Fibroblast of skin of right biceps (primary cell): ENCODE measurements around the gene ZMYM4.
"Not testable (repeated sequence)": the region's sequence is repeated elsewhere in the genome, so short reads cannot be mapped to it uniquely, and the experiment has no call there.

Source experiments
- DNase-seq: peaks from one replicate; pipeline ENCODE4 v3.0.0-alpha.2; 2013

ZMYM4 gene

DNA sequence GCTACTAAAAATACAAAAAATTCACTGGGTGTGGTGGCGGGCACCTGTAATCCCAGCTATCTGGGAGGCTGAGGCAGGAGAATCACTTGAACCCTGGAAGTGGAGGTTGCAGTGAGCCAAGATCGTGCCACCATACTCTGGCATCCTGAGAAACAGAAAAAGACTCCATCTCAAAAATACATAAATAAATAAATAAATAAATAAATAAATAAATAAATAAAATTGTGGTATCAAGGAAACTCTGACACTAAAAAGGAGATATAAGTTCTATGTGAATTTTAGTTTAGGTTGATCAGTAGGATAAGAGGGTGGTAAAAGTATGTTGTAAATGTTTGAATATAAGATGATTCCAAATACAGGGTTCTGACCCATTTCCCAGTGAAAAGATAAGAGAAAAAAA lies 63.1 kb downstream of the ZMYM4 start:
- not testable (repeated sequence) for DNase-seq

GRCh38 chr1:35334485-35334884 lies 66.0 kb downstream of the ZMYM4 start:
- DNase-seq = no peak

GRCh38 chr1:35340519-35340918 lies 72.0 kb downstream of the ZMYM4 start:
- no peak for DNase-seq

DNA sequence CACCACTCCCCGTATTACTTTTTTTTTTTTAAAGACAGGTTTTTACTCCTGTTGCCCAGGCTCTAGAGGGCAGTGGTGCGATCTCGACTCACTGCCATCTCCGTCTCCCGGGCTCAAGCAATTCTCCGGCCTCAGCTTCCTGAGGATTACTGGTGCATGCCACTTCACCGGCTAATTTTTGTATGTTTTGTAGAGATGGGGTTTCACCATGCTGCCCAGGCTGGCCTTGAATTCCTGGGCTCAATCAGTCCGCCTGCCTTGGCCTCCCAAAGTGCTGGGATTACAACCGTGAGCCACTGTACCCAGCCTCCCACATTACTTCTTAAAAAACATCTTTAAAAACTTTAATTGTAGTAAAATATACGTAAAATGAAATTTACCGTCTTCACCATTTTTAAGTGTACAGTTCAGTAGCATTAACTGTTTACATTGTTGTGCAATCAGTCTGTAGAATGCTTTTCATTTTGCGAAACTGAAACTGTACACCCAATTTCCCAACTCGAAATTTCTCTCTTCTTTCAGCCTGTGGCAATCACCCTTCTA lies 77.0 kb downstream of the ZMYM4 start:
- no peak for DNase-seq

- no peak for DNase-seq
Observed at GRCh38 chr1:35350872-35351271, 82.4 kb downstream of the ZMYM4 start.

- no peak for DNase-seq
Observed at GRCh38 chr1:35359995-35360394, 91.5 kb downstream of the ZMYM4 start.

DNA sequence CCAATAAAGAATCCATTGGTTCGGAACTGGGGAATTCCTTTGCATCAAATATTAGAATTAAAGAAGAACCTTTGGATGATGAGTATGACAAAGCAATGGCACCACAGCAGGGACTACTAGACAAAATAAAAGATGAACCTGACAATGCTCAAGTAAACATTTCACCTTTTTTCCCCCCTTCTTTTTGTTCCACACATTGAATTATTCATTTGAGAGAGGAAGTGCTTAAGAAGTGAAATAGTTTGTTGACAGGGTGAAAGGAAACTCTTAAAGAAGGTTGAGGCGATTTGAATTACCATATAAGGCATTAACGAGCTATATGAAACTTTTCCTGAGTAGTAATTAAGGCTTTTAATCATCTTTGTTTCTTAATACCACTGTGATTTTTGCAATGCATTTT lies 93.1 kb downstream of the ZMYM4 start:
- no peak for DNase-seq

GRCh38 chr1:35364741-35365140 lies 96.2 kb downstream of the ZMYM4 start:
- DNase-seq = no peak

DNA sequence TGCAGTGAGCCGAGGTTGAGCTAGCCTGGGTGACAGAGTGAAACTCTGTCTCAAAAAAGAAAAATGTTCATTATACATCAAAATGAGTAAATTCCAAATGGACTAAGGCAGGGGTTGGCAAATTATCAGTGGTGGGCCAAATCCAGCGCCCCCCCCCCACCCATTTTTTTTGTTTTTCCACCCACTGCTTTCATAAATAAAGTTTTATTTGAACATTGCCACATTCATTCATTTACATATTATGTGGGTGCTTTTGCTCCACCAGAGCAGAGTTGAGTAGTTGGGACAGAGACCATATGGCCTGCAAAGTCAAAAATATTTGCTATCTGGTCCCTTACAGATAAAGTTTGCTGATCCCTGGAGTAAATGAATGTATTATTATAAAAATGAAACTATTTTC lies 99.4 kb downstream of the ZMYM4 start:
- DNase-seq = no peak

- DNase-seq = peak; percentile 70
Observed at GRCh38 chr1:35369922-35370671, 101.6 kb downstream of the ZMYM4 start.

- DNase-seq = no peak
Observed at GRCh38 chr1:35371506-35371905, 103.0 kb downstream of the ZMYM4 start.

DNA sequence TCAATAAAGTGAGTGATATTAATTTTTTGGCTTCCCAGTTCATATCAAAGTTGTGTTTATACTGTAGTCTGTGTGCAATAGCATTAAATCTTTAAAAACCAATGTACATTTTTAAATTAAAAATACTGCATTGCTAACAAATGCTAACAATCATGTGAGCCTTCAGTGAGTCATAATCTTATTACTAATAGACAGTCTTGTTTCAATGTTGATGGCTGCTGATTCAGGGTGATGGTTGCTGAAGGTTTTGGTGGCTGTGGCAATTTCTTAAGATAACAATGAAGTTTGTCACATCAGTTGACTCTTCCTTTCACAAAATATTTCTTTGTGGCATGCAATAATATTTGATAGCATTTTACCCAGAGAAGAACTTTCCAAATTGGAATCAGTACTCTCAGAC lies 109.0 kb downstream of the ZMYM4 start:
- DNase-seq = peak; percentile 54

- no peak for DNase-seq
Observed at GRCh38 chr1:35379317-35380000, 111.0 kb downstream of the ZMYM4 start.

GRCh38 chr1:35380111-35380510 lies 111.6 kb downstream of the ZMYM4 start:
- not testable (repeated sequence) for DNase-seq

DNA sequence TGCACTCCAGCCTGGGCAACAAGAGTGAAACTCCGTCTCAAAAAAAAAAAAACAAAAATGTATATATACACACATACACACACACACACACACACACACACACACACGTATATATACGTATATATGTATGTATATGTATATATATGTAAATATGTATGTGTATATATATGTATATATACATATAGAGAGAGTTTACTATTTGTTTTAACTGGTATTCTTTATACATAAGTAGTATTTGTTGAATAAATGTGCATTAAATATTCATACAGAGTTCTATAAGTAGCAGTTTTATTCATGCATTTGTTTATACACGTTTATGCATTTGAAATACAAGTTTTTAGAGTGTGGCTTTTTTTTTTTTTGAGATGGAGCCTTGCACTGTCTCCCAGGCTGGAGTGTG lies 113.6 kb downstream of the ZMYM4 start:
- no peak for DNase-seq

- DNase-seq = no peak
Observed at GRCh38 chr1:35386290-35386689, 117.8 kb downstream of the ZMYM4 start.

- DNase-seq = no peak
Observed at GRCh38 chr1:35386959-35387358, 118.5 kb downstream of the ZMYM4 start.

- no peak for DNase-seq
Observed at GRCh38 chr1:35390600-35391494, 122.3 kb downstream of the ZMYM4 start.

GRCh38 chr1:35394386-35394785 lies 125.9 kb downstream of the ZMYM4 start:
- DNase-seq = no peak

- no peak for DNase-seq
Observed at GRCh38 chr1:35398739-35399138, 130.2 kb downstream of the ZMYM4 start.

GRCh38 chr1:35401049-35401448 lies 132.5 kb downstream of the ZMYM4 start:
- no peak for DNase-seq

- DNase-seq = no peak
Observed at GRCh38 chr1:35406103-35406502, 137.6 kb downstream of the ZMYM4 start.

DNA sequence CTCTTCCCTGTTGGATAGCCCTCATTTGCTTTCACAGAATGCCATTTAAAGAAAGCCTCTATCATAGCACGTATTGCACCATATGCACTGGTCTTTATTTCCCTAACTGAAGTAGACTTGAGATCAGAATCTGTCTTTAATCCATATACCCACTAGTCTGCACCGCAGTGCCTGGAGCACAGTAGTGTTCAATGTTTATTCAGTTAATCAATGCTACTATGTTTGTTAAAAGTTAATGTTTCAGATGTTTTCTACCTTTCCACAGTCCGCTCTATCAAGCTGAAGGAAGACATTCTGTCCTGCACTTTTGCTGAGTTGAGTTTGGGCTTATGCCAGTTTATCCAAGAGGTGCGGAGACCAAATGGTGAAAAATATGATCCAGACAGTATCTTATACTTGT lies 139.2 kb downstream of the ZMYM4 start:
- no peak for DNase-seq
